ENCODE data around the gene AKAP9.
"Not testable (repeated sequence)": the region's sequence is repeated elsewhere in the genome, so short reads cannot be mapped to it uniquely, and the experiment has no call there.

The AKAP9 gene

DNA sequence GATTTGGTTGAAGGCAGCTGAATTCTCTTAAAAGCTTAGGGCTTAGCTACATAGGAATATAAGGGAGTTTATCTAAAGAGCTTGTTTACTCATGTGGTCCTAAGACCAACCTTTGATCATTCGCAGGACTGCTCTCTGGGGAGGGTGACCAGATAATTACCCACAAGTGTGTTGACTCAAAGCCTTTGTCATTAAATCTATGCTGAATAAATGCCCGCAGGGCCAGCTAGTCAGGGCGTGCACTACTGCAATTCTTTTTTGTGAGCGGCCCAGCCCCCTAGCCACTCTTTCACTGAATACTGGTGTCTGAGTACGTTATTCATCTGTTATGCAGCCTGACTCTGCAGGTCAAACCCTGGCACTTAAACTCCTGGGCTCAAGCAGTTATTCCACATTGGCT is 69.6 kb downstream of the AKAP9 start:
- no peak for DNase-seq (ENCODE audit: low spot score)

DNA sequence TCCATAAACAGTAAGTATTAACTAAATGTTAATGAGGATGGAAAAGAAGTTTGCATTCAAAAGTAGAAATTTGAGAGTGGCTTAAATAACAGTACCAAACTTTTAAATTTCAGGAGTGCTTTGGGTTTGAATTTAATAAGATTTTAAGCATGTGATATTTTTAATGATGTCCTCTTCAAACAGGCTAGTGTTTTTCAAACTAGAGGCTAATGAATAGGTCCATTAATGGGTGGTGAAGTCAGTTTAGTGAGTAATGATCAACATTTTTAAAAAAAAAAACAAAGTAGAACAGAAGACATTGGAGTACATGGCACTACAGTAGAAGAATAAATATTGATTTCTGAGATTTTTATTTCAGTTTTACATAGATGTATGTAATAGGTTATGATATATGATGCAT is 72.9 kb downstream of the AKAP9 start:
- DNase-seq (ENCODE audit: low spot score), result no peak

DNA sequence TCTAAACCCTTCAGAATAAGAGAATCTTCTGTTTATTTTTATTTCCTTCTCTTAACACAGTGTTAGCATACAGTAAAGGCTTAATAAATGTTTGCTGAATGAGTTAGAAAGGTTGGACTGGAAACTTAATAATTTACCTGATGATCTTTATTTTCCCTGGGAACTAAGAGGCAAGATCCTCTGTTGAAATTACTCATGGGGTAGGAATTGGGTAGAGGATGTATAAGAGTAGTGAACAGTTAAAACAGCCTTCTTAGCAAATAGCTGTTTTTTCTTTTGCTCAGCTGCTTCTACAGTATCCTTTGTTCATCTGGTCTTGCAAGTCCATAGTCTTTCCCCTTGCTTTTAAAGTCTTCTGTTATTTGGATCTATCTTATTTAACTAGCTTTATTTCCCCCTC is 80.0 kb downstream of the AKAP9 start:
- peak; percentile 10 for DNase-seq (ENCODE audit: low spot score)

DNA sequence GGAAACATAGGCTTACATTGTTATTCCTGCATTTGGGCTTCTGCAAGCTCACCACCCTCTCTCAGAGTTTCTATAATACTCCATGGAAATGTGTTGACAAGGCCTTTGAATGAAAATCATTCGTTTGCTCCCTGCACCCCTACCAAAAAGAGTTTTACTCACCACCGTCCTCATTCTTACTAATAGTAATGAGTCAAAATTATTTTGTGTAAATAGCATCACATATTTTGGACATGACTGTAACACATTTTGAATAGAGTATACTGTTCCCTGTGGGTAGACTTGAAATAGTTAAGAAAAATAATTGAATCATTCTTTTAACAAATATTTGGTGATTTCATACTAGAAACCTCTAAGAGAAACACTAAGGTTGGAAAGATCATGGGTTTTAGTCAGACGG is 84.6 kb downstream of the AKAP9 start:
- peak; percentile 78 for DNase-seq (ENCODE audit: low spot score)

DNA sequence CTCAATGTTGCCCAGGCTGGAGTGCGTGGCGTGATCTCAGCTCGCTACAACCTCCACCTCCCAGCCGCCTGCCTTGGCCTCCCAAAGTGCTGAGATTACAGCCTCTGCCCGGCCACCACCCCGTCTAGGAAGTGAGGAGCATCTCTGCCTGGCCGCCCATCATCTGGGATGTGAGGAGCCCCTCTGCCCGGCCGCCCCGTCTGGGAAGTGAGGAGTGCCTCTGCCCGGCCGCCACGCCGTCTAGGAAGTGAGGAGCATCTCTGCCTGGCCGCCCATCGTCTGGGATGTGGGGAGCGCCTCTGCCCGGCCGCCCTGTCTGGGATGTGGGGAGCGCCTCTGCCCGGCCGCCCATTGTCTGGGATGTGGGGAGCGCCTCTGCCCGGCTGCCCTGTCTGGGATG is 86.0 kb downstream of the AKAP9 start:
- DNase-seq (ENCODE audit: low spot score), result not testable (repeated sequence)

DNA sequence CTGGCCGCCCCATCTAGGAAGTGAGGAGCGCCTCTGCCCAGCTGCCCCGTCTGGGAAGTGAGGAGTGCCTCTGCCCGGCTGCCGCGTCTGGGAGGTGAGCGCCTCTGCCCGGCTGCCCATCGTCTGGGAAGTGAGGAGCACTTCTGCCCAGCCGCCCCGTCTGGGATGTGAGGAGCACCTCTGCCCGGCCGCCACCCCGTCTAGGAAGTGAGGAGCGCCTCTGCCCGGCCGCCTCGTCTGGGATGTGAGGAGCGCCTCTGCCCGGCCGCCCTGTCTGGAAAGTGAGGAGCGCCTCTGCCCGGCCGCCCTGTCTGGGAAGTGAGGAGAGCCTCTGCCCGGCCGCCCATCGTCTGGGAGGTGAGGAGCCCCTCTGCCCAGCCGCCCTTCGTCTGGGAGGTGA is 86.5 kb downstream of the AKAP9 start:
- not testable (repeated sequence) for DNase-seq (ENCODE audit: low spot score)

DNA sequence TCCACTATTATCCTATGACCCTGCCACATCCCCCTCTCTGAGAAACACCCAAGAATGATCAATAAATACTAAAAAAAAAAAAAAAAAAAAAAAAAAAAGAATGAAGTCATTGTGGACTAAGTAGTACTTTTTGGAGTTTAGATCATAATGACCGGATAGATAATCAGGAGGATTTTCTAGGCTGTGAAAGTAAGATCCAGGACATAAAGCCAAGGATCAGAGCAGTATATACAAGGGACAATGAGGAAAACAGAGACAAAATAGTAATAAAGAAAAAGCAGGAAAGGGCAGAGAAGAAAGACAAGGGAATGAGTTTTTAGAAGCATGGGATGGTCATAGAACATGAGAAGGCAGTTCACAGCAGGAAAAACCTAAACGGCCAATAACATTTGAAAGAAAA is 87.6 kb downstream of the AKAP9 start:
- no peak for DNase-seq (ENCODE audit: low spot score)

DNA sequence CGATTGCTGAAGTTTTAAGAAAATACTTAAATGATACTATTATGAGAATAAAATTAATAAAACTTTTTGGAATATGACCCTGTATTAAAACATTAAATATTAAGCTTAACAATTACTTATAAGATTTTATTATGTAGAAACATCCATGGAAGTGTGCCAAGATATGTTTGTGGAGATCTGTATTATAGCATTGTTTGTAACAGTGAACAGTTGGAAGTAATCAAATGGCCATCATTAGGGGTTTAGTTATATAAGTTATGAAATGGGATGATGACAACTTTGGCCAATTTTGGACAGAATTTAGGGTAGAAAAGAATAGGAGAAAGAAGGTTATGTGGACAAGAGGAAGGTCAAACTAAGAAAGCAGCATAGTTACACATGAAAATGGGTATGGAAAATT is 88.0 kb downstream of the AKAP9 start:
- no peak for DNase-seq (ENCODE audit: low spot score)

DNA sequence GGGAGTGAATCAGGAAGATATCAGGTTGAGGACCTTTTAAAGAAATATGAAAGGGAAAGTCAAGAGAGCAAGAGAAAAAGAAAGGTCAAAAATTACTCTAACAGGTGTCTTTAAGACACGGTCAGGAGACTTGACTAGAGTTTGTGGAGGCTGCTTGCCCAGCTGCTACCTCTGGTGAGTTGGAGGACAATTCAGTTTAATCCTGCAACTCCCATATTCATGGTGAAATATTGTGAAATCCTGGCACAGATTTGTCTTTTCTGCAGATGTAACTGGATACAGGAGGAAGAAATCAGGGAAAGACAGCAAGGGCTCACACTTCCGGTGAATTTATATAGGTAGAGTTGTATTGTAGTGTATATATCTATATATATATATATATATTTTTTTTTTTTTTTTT is 93.5 kb downstream of the AKAP9 start:
- DNase-seq (ENCODE audit: low spot score), result no peak

DNA sequence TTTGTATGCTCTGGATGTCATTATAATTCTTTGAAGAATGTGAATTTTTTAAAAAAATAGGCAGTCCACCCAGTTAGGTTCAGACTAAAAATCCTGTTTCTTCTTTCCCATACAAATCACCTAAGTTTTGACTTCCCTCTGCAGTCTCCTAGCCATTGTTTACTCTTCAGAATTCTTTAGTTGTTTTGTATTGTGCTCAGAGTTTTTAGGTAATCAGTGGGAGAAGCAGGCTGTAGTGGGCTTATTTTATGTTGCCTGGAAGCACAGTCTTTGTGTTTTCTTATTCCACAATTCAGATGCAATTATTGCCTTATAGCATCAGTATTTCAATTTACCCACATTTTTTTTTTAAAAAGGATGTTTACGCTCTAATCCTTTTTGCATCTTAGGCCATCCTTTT is 94.9 kb downstream of the AKAP9 start:
- DNase-seq (ENCODE audit: low spot score), result no peak

DNA sequence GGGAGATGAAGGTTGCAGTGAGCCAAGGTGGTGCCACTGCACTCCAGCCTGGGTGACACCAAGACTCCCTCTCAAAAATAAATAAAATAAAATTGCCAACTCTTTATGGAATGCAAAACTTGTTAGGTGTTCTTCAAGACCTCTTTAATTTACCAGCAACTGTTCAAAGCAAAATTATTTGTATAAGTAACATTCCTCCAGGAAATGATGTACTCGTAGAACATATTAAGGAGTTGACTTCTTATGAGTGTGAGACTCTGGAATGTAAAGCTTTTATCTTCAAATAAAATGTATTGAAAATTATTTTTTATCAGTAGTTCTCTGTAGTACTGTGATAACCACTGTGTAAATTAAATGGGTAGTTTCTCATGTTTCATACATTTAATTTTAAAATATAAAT is 99.2 kb downstream of the AKAP9 start:
- no peak for DNase-seq (ENCODE audit: low spot score)

DNA sequence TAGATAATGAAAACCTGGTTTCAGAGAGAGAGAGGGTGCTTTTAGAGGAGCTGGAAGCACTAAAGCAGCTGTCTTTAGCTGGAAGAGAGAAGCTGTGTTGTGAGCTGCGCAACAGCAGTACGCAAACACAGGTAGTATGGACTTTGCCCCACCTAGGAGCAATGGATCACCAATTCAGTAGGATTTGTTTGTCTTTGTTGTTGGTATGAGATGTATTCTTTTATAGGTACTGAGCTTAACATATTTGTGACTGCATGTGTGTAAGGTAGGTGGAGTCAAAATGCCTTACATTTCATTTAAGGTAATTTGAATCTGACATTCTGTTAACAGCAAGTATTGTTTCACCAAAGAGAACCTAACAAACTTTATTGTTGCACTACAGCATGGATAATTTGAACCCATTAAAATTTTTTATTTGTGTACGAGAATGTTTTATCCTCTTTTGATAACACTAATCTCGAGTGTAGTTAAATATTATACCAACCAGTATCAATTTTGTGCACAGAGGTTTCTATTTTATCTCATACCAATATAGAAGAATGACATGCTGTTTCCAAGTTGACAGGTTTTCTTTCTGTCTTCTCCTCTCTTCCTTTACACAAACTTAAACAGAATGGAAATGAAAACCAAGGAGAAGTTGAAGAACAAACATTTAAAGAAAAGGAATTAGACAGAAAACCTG is 101.5 kb downstream of the AKAP9 start:
- no peak for DNase-seq (ENCODE audit: low spot score)

DNA sequence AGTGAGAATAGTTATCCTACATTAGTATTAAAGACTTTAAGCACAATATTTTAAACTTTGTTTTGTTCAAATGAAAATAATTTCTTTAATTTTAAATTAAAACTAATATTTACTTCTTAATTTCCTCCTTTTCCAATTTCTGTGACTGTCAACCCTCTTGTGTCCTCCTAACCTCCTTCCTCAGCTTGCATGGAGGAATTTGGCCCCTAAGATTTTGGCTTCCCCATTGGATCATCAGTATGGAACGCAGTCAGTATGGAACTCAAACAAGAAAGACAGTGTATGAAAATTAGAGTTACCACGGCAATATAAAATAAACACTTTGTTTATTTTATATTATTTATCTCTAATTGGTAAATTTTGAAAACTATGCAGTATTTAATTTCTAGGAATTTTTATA is 102.4 kb downstream of the AKAP9 start:
- DNase-seq (ENCODE audit: low spot score), result no peak

DNA sequence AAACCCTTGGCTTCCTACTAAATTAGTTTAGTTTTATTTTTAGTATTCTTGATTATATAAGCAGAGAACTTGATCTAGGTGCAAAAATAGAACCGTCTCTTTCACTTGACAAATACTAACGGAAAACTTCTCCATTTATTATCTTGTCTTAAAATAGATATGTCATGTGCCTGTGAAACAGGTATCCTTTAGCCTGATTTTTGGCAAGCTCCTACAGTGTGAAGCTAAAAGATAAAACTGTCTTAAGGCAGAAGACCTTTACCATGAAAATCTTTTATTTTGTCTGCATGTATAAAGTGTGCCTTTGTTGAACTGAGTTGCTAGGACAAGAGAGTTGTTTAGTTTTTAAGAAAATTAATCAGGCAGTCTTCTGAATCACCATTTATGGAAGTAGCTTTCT is 103.0 kb downstream of the AKAP9 start:
- DNase-seq (ENCODE audit: low spot score), result no peak

DNA sequence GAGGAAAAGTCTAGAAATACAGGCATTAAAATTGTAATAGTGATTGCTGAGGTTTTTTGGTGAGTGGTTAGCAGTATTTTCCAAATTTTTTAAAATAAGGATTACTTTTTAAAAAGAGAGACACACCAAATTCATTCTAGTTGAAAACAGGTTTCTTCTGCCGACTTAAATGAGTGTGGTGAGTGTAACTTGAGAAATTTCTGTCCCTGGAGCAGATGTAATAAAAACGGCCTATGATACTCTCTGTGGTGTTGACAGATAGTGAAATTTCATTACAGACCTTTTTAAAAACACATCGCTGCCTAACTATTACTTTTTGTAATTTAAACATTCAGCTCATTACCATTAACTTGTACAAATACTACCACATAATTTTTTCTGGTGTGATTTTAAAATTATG is 103.5 kb downstream of the AKAP9 start:
- DNase-seq (ENCODE audit: low spot score), result no peak

DNA sequence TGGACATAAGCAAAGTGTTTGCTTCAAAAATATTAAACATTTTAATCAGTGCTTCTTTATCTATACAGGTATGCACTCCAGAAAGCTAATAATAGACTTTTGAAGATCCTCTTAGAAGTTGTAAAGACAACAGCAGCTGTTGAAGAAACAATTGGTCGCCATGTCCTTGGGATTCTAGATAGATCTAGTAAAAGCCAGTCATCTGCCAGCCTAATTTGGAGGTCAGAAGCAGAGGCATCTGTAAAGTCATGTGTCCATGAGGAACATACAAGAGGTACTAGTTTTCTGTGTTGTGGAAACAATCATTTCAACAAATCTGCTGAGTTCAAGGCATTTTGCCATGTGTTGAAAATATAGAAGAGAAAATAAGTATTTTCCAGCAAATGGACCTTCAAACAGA is 104.3 kb downstream of the AKAP9 start:
- DNase-seq (ENCODE audit: low spot score), result no peak

DNA sequence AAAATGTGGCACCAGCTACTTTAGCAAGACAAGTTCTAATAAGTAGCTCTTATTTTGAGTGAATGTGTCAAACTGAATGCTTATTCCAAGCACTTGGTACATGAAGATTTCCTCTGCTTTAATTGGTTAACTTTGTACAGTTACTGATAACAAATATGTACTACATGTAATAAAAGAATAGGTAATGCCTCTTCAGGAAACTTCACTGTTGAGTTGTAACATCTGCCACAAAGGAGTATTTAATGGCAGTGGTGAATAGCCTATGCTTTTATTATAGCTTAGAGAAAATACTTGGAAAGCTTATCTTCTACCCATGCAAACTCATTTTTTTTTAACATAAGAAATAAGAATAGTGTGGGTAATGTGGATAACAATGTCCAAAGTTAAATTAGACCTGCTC is 111.0 kb downstream of the AKAP9 start:
- DNase-seq (ENCODE audit: low spot score), result no peak

DNA sequence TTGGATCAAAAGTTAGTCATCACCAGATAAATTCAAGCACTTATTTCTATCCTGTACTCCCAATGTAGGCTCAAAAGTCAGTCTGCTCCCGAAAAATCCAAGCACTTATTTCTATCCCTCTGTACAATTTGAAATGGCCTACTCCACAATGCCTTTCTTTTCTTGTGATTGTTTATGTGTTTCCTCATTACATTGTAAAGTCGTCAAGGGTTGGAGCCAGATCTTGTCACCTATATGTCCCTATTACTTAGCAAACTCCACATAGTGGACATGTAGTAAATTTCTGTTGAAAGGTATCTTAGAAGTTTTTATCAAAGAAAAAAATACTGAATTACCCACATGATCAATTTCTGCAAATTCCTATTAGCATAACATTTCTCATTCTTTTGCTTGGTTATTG is 111.5 kb downstream of the AKAP9 start:
- no peak for DNase-seq (ENCODE audit: low spot score)

DNA sequence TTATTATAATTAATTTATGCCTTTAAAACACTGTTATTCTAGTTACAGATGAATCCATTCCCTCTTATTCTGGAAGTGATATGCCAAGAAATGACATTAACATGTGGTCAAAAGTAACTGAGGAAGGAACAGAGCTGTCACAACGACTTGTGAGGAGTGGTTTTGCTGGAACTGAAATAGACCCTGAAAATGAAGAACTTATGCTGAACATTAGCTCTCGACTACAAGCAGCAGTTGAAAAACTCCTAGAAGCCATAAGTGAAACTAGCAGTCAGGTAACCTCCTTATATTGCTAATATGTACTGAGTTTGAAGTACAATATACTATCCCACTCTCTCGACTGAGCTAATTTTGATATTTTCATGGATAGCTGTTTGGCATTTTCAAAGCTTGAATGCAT is 112.0 kb downstream of the AKAP9 start:
- DNase-seq (ENCODE audit: low spot score), result no peak

DNA sequence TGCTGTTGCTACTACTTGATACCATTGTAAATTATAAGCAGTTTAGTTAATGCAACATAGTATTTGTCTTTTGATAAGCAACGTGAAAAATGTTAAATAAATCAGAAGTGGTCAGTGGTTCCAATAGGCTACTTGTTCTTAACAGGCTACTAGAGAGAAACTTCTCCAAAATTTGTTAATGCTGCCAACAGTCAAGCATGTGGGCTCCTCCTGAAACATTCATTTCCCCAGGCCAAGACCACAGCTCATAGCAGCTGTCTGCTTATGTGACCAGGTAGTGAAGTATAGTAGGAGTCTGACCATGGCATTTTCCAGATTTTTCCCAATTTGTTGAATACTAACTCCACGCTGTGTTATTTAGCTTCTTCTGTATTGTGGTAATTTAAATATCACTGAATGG is 112.7 kb downstream of the AKAP9 start:
- DNase-seq (ENCODE audit: low spot score), result no peak

DNA sequence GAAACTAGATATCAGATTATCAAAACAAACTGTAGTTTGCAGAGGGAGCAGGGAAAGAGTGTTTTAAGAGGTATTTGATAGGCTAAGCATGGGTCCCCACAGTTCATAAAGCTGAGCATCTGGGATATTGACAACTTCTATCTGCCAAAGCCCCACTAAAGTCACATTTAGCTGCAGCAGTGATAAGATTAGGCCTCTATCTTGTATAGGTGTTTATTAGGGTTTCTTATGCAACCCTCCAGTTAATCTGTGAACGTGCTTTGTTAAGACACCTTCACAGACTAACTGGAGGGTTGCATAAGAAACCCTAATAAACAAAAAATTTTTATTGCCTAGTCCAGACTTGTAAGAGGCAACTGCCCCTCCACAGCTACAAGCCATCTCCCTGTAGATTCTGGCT is 115.6 kb downstream of the AKAP9 start:
- no peak for DNase-seq (ENCODE audit: low spot score)

DNA sequence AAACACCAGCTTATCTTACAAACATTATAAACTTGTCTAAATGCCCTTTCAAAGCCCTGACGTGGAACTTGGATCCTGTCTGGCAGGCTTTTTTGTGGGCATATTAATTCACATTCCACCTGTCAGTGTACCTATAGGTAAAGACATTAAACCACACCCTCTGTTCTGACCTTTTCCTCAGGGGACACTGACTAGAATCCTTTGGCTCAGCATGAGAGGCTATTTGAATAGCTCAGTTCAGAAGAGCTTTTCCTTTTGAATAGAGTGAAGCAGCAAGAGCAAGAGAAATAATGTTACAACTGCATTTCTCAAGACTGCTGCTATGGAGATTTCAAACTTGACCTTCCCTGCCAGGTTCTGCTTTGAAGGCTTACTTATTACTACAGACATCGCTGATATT is 116.7 kb downstream of the AKAP9 start:
- no peak for DNase-seq (ENCODE audit: low spot score)

DNA sequence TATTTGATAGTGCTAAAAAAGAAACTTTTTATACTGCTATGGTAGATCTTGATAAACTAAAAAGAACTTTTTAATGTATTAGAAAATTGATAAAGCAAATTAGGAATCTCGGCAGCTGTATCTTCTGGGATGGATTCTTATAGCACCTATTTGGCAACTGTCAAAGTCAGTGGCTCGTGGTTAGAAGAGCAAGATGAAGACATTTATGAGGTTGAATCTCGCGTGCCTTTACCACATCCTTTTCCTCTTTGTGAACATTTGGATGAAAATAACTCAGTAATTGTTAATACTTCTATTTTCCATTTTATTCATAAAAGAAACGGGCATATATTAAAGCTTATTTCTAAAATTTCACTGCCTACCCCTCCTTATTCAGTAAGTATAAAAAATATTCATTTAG is 117.4 kb downstream of the AKAP9 start:
- no peak for DNase-seq (ENCODE audit: low spot score)

DNA sequence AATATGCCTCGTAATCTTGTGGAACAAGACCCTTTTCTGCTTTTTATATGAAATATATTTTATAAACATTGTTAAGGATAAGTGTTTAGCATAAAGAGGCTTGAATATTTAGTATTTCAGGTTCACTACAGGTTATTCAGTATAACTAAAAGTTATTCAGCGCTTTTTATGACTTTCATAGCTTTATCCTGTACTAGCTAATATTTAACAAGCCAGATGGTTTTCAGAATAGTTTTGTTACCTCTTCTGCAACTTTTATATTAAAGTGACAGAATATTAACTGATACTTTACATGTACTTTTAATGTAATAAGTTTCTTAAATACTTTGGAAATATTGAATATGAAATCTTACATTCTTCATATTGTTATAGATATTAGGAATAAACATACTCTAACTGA is 118.2 kb downstream of the AKAP9 start:
- DNase-seq (ENCODE audit: low spot score), result no peak

DNA sequence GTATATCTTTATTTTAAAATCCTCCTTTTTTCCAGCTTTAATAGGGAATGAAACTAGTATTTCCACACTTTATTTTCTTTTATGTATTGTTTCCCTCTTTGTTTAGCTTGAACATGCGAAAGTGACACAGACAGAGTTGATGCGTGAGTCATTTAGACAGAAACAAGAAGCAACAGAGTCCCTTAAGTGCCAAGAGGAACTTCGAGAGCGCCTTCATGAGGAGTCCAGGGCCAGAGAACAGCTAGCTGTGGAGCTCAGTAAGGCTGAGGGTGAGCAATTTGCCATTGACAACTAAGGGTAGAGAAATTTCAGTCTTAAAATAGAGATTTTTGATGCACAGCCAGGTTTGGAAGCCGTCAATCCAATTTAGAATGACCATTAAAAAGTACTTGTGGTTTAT is 120.5 kb downstream of the AKAP9 start:
- DNase-seq (ENCODE audit: low spot score), result no peak
